T-helper 1 cell treated with Interleukin-12 subunit alpha and Interleukin-12 subunit beta and Interleukin-4 antibody, amounts not matched to agents 30 μg/mL and 1 μg/mL, for 36 hours (primary cell): Measurements from ENCODE around the gene ANKRD16.
"Not testable (repeated sequence)": the region's sequence is repeated elsewhere in the genome, so short reads cannot be mapped to it uniquely, and the experiment has no call there.

ENCODE experiments used
- H3K27ac Mint-ChIP-seq: one replicate; pipeline ENCODE4 v1.8.0; 2021; ENCODE audit warnings: mild to moderate bottlenecking, mixed read lengths
- H3K27me3 Mint-ChIP-seq: one replicate; pipeline ENCODE4 v1.8.0; 2021; ENCODE audit warnings: low read depth, mixed read lengths
- H3K36me3 Mint-ChIP-seq: one replicate; pipeline ENCODE4 v1.8.0; 2021; ENCODE audit warnings: low read depth, mixed read lengths
- H3K4me1 Mint-ChIP-seq: one replicate; pipeline ENCODE4 v1.8.0; 2021; ENCODE audit warnings: low read depth, mixed read lengths
- H3K4me3 Mint-ChIP-seq: one replicate; pipeline ENCODE4 v1.8.0; 2021; ENCODE audit warnings: mild to moderate bottlenecking, moderate library complexity, mixed read lengths
- H3K9me3 Mint-ChIP-seq: one replicate; pipeline ENCODE4 v1.8.0; 2021; ENCODE audit warnings: mixed read lengths

Gene ANKRD16

GRCh38 chr10:5846667-5847066 is 43.0 kb downstream of the ANKRD16 start:
- H3K27ac Mint-ChIP-seq, H3K27me3 Mint-ChIP-seq, H3K9me3 Mint-ChIP-seq, H3K36me3 Mint-ChIP-seq, H3K4me1 Mint-ChIP-seq, H3K4me3 Mint-ChIP-seq: not testable (repeated sequence)

- Mint-ChIP-seq H3K27ac (no peak overlapping the region), H3K9me3 (no peaks in the 10 kb centered on the region), H3K36me3 (no peaks in the 10 kb centered on the region), H3K4me1 (peaks cover 7% of the 10 kb centered on the region), H3K27me3 (peaks cover 7% of the 10 kb centered on the region), H3K4me3 (no peak overlapping the region)
Observed at GRCh38 chr10:5844345-5845055, 45.2 kb downstream of the ANKRD16 start.

- peaks cover 7% of the 10 kb centered on the region for H3K4me1 Mint-ChIP-seq
- no peak overlapping the region for H3K4me3 Mint-ChIP-seq
- no peaks in the 10 kb centered on the region for H3K36me3 Mint-ChIP-seq
- H3K9me3 Mint-ChIP-seq = no peaks in the 10 kb centered on the region
- H3K27ac Mint-ChIP-seq = no peak overlapping the region
- H3K27me3 Mint-ChIP-seq = peaks cover 9% of the 10 kb centered on the region
Observed at GRCh38 chr10:5843686-5844344, 45.9 kb downstream of the ANKRD16 start.

GRCh38 chr10:5841965-5842364 is 47.7 kb downstream of the ANKRD16 start:
- no peaks in the 10 kb centered on the region for H3K9me3 Mint-ChIP-seq
- peaks cover 9% of the 10 kb centered on the region for H3K27me3 Mint-ChIP-seq
- H3K4me1 Mint-ChIP-seq = peaks cover 7% of the 10 kb centered on the region
- no peak overlapping the region for H3K4me3 Mint-ChIP-seq
- no peak overlapping the region for H3K27ac Mint-ChIP-seq
- H3K36me3 Mint-ChIP-seq = no peaks in the 10 kb centered on the region

GRCh38 chr10:5840314-5841307 is 49.1 kb downstream of the ANKRD16 start:
- Mint-ChIP-seq H3K27ac (no peak overlapping the region), H3K9me3 (no peaks in the 10 kb centered on the region), H3K27me3 (peaks cover 9% of the 10 kb centered on the region), H3K36me3 (no peaks in the 10 kb centered on the region), H3K4me1 (peaks cover 3% of the 10 kb centered on the region), H3K4me3 (no peak overlapping the region)

GRCh38 chr10:5836181-5836580 is 53.5 kb downstream of the ANKRD16 start:
- not testable (repeated sequence) for H3K27ac Mint-ChIP-seq

GRCh38 chr10:5835446-5836095 is 54.1 kb downstream of the ANKRD16 start:
- Mint-ChIP-seq H3K27ac (no peak overlapping the region), H3K36me3 (no peaks in the 10 kb centered on the region), H3K9me3 (no peaks in the 10 kb centered on the region), H3K27me3 (peaks cover 3% of the 10 kb centered on the region), H3K4me1 (no peaks in the 10 kb centered on the region), H3K4me3 (no peak overlapping the region)

More at GRCh38 chr10:5836181-5836580, 53.5 kb downstream of the ANKRD16 start:
- H3K9me3 Mint-ChIP-seq, H3K27me3 Mint-ChIP-seq, H3K4me1 Mint-ChIP-seq, H3K4me3 Mint-ChIP-seq, H3K36me3 Mint-ChIP-seq: not testable (repeated sequence)

- H3K27ac Mint-ChIP-seq = no peak overlapping the region
- H3K27me3 Mint-ChIP-seq = no peaks in the 10 kb centered on the region
- H3K9me3 Mint-ChIP-seq = no peaks in the 10 kb centered on the region
- H3K4me1 Mint-ChIP-seq = no peaks in the 10 kb centered on the region
- no peak overlapping the region for H3K4me3 Mint-ChIP-seq
- no peaks in the 10 kb centered on the region for H3K36me3 Mint-ChIP-seq
Observed at GRCh38 chr10:5833814-5834213, 55.9 kb downstream of the ANKRD16 start.

- Mint-ChIP-seq H3K36me3 (no peaks in the 10 kb centered on the region), H3K4me1 (no peaks in the 10 kb centered on the region), H3K27ac (no peak overlapping the region), H3K4me3 (no peak overlapping the region), H3K27me3 (no peaks in the 10 kb centered on the region), H3K9me3 (no peaks in the 10 kb centered on the region)
Observed at GRCh38 chr10:5832946-5833345, 56.7 kb downstream of the ANKRD16 start.

GRCh38 chr10:5831446-5831782 is 58.3 kb downstream of the ANKRD16 start:
- no peaks in the 10 kb centered on the region for H3K9me3 Mint-ChIP-seq
- no peaks in the 10 kb centered on the region for H3K27me3 Mint-ChIP-seq
- H3K36me3 Mint-ChIP-seq = no peaks in the 10 kb centered on the region
- no peaks in the 10 kb centered on the region for H3K4me1 Mint-ChIP-seq
- H3K27ac Mint-ChIP-seq = no peak overlapping the region
- H3K4me3 Mint-ChIP-seq = no peak overlapping the region

- Mint-ChIP-seq H3K27me3 (no peaks in the 10 kb centered on the region), H3K4me3 (no peak overlapping the region), H3K4me1 (no peaks in the 10 kb centered on the region), H3K36me3 (no peaks in the 10 kb centered on the region), H3K27ac (no peak overlapping the region), H3K9me3 (no peaks in the 10 kb centered on the region)
Observed at GRCh38 chr10:5830629-5831445, 58.9 kb downstream of the ANKRD16 start.

GRCh38 chr10:5829267-5829666 is 60.4 kb downstream of the ANKRD16 start:
- no peaks in the 10 kb centered on the region for H3K36me3 Mint-ChIP-seq
- no peaks in the 10 kb centered on the region for H3K9me3 Mint-ChIP-seq
- no peak overlapping the region for H3K27ac Mint-ChIP-seq
- H3K4me1 Mint-ChIP-seq = no peaks in the 10 kb centered on the region
- H3K27me3 Mint-ChIP-seq = no peaks in the 10 kb centered on the region
- H3K4me3 Mint-ChIP-seq = no peak overlapping the region

GRCh38 chr10:5828725-5829124 is 61.0 kb downstream of the ANKRD16 start:
- H3K27ac Mint-ChIP-seq = no peak overlapping the region
- no peaks in the 10 kb centered on the region for H3K36me3 Mint-ChIP-seq
- H3K27me3 Mint-ChIP-seq = no peaks in the 10 kb centered on the region
- no peak overlapping the region for H3K4me3 Mint-ChIP-seq
- no peaks in the 10 kb centered on the region for H3K9me3 Mint-ChIP-seq
- no peaks in the 10 kb centered on the region for H3K4me1 Mint-ChIP-seq

GRCh38 chr10:5827841-5828240 is 61.9 kb downstream of the ANKRD16 start:
- no peaks in the 10 kb centered on the region for H3K36me3 Mint-ChIP-seq
- no peaks in the 10 kb centered on the region for H3K4me1 Mint-ChIP-seq
- no peak overlapping the region for H3K4me3 Mint-ChIP-seq
- no peak overlapping the region for H3K27ac Mint-ChIP-seq
- no peaks in the 10 kb centered on the region for H3K27me3 Mint-ChIP-seq
- H3K9me3 Mint-ChIP-seq = no peaks in the 10 kb centered on the region
